ENCODE measurements around the gene BAIAP3.

Gene BAIAP3

GRCh38 chr16:1349351-1349750 is 15.9 kb downstream of the BAIAP3 start:
- DNase-seq = no peak

DNA sequence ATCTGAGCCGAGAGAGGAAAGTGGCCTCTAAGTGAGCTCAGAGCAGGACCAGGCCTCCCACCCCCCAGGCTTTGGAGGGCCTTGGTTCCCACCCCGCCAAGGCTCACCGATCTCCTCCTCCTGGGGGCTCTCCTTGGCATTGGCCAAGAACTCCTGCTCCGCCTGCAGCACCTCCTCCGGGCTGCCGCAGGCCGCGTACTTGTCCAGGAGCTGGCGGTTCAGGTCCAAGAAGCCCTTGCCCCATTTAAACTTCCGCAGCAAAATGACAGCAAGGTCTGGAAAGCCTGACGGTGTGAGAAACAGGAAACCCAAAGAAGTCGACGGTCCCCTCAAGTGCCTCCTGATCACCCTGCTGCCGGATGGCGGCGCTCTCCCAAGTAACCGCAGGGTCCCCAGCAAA is 16.5 kb downstream of the BAIAP3 start:
- no peak for DNase-seq

DNA sequence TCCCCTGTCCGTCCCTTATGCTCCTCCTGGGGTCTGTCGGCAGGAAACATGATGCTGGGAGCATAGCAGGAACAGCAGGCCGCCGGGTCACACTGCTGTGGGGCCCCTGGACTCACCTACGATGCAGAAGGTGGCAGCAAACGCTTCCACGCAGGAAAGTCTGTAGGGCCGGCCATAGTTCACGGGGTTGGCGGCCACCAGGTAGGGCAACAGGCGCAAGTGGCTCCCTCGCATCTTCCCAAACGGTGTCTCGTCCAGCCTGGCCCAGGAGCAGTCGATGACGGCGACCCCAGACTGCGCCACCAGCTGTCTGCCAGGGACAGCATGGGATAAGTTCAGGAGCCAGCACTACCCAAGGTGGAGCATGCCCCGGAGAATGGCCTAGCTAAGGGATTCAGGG is 17.2 kb downstream of the BAIAP3 start:
- DNase-seq = no peak

GRCh38 chr16:1351215-1351581 is 17.8 kb downstream of the BAIAP3 start:
- no peak for DNase-seq

DNA sequence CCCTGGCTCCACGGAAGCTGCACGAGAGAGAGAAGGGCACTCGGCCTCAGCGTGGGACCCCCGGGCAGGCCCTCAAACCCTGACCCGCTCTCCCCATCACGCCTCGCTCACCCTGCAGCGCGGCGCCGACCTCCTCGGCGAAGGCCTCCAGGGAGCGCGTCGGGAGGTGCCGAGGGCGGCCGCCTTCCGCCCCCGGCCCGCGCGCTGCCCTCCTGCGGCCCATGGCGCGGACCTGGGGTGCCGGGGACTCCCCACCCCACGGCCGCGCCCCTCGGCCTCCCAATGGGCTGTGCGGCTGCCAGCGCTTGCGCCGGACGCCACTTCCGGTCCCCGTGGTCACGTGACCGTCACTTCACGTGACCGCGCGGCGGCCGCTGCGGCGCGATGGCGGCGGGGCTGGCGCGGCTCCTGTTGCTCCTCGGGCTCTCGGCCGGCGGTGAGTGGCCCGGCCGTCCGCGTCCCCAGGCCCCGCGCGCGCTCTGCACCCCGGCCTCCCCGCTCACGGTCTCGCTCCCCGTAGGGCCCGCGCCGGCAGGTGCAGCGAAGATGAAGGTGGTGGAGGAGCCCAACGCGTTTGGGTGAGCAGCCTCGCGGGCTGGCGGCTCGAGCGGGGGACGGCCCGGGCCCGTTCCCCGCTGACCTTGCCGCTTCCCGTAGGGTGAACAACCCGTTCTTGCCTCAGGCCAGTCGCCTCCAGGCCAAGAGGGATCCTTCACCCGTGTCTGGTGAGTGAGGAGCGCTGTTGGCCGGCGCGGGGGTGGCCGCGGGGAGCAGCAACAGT is 18.3 kb downstream of the BAIAP3 start, which contains the start of the genes GNPTG and TSR3:
TSS of gene GNPTG (plus strand) at position 350 of the 781 bp plus-strand sequence. CDS start at position 385, 35 bp downstream.
TSS of gene TSR3 (minus strand) at position 297 of the 781 bp plus-strand sequence. CDS start at position 223, 74 bp downstream.
- DNase-seq = peak; percentile 81

GRCh38 chr16:1354815-1355540 is 21.5 kb downstream of the BAIAP3 start:
- no peak for DNase-seq

DNA sequence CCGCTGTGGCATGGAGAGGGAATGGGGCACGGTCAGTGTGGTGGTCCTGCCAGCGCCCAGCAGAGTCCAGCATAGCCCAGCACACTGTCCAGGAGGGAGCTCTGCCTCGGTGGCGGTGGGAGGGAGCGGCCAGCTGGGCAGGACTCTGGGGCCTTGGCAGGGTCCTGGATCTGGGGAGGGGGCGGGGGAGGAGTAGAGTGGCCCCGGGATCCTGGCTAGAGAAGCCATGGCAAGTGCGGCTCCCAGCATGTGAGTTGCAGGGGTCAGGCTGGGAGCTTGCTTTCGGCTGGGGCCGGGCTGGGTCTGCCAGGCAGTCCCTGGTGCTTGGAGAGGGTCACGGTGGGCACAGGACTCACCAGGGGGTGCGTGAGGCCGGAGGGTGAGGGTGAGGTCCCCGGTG is 22.1 kb downstream of the BAIAP3 start:
- DNase-seq = no peak

- no peak for DNase-seq
Measured at GRCh38 chr16:1356061-1356900, 22.8 kb downstream of the BAIAP3 start.

DNA sequence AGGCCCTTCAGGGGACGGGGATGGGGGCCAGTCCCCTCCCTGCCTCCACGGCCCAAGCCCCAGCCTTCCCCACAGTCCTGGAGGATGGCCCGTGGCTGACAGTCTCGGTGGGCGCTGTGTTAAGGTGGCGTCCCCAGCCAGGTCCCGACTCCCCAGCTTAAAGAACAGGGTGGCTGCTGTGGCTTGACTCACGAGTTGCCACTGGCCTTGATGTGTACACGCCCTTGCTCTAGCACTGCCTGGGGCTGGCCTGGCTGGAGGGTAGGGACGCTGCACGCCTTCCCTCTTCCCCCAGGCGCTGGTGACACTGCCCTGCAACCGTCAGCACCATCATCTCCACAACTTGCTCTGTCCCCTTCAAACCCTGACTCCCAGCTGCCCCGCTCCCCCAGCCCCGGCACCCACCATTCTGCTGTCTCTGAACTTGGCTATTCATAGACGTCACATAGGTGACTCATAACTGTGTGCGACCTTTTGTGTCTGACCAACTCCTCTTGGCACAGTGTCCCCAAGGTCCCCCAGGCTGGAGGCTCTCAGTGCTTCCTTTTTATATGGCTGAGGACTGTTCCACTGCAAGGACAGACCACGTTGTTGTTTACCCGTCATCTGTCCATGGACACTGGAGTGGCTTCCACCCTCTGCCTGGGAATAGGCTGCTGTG is 24.6 kb downstream of the BAIAP3 start:
- no peak for DNase-seq

- DNase-seq = no peak
Measured at GRCh38 chr16:1361685-1362360, 28.4 kb downstream of the BAIAP3 start.

- no peak for DNase-seq
Measured at GRCh38 chr16:1362807-1363206, 29.4 kb downstream of the BAIAP3 start.

- DNase-seq = peak; percentile 71
Measured at GRCh38 chr16:1363501-1364041, 30.1 kb downstream of the BAIAP3 start.

DNA sequence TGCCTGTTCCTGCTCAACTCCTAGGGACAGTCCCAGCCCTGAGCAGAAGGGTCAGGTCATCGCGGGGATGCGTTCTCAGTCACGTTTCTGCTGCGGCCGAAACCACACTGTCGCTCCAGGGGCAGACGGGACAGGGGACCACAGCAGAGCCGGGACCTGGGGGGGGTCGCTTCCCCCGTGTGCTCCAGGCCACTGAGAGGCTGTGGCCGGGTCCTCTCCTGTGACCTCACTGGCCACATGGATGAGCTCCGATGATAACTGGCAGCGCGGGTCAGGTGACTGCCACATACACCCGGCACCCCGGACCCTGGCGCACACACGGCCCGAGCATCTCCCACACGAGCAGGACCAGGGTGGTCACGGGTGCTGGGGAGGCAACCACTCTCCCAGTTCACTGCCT is 31.1 kb downstream of the BAIAP3 start:
- DNase-seq = no peak

DNA sequence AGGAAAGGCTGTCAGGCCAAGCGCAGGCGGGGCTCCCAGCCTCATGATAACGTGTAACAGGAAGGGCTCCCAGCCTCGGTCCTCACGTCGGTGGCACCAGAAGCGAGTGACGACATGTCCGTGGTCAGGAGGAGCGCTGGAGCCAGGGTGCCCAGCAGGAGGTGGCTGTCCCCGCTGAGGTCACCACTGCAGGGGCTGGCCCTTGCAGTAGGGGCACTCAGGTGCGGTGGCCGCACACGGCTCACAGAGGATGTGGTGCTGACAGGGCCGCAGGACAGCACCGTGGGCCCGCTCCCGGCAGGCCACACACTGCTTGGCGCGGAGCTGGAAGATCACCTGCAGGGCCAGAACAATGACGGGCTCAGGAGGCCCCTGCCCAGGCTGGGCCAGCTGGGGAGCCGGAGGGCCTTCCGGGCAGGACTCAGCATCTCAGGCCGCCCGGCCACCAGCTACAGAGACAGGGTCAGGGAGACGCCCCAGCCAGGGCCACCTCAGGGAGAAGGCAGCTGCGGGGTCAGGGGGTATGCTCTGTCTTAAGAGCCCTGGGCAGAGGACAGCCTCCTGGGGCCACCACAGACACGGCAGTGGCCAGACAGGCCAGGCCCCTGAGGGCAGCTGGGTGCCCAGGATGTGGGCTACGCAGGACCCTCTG is 32.7 kb downstream of the BAIAP3 start:
- no peak for DNase-seq

- DNase-seq = no peak
Measured at GRCh38 chr16:1366712-1367299, 33.4 kb downstream of the BAIAP3 start.

DNA sequence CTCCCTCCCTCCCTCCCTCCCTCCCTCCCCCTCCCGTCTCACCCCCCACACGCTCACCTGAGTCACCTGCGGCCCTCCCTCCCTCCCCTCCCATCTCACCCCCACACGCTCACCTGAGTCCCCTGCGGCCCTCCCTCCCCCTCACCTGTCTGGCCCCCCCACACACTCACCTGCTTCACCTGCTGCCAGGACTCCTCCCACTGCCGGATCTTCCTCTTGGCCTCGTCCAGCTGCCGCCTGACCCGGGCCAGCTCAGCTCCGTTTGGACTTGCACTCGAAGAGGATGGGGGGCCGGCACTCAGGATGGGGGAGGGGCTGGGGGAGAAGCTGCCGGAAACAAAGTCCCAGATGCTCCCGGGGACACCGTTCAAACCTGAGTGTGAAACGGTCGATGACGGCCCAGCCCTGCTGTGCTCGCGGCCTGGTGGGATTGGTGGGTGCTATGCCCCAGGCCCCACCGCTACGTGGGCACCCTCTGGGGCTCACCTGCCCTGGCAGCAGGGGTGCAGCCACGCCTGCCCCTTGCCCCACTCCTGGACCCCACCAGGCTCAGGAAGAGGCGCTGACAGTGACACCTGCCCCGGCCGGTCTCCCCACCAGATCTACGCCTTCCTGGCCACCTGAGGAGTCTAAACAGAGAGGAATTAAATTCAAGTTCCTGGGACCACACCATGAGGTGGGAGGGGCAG is 34.2 kb downstream of the BAIAP3 start:
- no peak for DNase-seq

- no peak for DNase-seq
Measured at GRCh38 chr16:1371054-1371978, 37.9 kb downstream of the BAIAP3 start.

DNA sequence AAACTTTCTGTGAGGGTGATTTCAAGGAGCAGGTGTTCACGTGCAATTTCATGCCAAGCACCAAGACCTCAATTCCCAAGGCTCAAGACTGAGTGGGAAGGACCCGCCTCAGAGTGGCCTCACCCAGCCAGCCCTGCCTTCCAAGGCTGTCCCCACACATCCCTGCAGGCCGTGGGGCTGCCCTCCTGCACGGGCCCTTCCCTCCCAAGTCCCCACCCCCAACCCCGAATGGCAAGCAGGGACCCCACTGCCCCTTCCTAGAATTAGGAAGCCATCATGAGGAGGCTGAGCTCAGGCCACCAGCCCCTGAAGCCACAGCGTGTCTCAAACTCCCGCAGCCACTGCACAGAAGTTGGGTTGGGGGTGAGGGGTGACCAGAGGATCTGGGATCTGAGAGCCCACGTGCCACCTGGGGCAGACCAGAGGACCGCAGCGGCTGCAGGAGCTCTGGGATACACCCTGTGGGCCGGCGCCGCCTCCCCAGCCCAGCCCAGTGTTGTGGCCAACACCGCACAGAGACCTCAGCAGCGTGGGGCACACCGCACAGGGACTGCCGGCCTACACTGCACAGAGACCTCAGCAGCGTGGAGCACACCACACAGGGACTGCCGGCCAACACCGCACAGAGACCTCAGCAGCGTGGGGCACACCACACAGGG is 39.0 kb downstream of the BAIAP3 start:
- no peak for DNase-seq
